GM19467 (cell line): Measurements from ENCODE around the gene CD52.

ENCODE experiments used
- ATAC-seq: cut with Tn5 transposase; IDR thresholded peaks from one replicate; pipeline ENCODE4 v1.9.1; 2021; ENCODE audit warnings: mild to moderate bottlenecking, moderate library complexity; ENCODE audit not compliant: unreplicated experiment

Gene CD52

GRCh38 chr1:26352338-26352679, 34.6 kb downstream of the CD52 start:
- ATAC-seq, result no peak

GRCh38 chr1:26353210-26353859, 35.6 kb downstream of the CD52 start:
- ATAC-seq, result no peak

GRCh38 chr1:26353976-26354820, 36.4 kb downstream of the CD52 start, which contains the start of gene CRYBG2:
TSS of gene CRYBG2 (minus strand) at chr1:26354130. CDS start at chr1:26346657, 7,473 bp downstream.
- ATAC-seq, result no peak

- ATAC-seq, result no peak
These were observed 37.2 kb downstream of the CD52 start for GRCh38 chr1:26354972-26355371.

DNA sequence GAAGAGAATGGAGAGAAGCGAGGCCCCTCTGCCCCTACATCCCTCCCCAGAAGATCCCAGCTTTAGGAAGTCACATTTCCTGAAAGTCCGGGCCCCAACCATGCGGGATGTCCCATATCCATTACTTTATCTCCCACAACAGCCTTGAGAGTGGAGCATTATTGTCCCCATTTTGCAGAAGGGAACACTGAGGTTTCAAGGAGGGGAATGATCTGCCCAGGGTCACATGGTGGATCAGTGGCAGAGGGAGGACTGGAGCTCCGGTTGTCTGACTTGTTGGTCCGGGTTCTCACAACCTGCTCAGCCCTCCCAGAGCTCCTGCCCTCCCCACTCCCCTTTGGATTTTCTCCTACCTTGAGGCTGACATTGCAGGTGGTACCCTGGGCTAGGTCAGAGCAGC, 38.3 kb downstream of the CD52 start:
- no peak for ATAC-seq

DNA sequence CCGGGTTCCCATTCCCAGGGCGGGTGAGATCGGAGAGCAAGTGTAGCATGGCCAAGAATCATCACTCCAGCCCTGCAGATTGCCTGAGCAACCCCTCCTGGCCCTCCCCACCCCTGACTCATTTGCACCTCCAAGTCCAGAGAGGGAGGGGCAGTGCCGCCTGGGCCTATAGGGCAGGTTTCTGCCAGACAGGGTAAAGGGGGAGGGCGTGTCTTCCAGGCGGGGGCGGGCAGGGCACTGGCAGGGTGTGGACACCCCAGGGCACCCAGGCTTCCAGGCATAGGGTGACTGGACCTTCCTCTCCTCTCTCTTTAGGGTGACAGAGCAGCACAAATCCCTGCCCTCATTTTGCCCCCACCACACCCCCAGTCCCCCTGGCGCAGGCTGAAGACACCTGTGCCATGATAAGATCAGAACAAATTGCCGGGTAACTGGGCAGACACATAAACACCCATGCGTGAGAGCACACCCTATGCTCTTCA, 39.4 kb downstream of the CD52 start:
- no peak for ATAC-seq

GRCh38 chr1:26358411-26359384, 40.9 kb downstream of the CD52 start:
- no peak for ATAC-seq

DNA sequence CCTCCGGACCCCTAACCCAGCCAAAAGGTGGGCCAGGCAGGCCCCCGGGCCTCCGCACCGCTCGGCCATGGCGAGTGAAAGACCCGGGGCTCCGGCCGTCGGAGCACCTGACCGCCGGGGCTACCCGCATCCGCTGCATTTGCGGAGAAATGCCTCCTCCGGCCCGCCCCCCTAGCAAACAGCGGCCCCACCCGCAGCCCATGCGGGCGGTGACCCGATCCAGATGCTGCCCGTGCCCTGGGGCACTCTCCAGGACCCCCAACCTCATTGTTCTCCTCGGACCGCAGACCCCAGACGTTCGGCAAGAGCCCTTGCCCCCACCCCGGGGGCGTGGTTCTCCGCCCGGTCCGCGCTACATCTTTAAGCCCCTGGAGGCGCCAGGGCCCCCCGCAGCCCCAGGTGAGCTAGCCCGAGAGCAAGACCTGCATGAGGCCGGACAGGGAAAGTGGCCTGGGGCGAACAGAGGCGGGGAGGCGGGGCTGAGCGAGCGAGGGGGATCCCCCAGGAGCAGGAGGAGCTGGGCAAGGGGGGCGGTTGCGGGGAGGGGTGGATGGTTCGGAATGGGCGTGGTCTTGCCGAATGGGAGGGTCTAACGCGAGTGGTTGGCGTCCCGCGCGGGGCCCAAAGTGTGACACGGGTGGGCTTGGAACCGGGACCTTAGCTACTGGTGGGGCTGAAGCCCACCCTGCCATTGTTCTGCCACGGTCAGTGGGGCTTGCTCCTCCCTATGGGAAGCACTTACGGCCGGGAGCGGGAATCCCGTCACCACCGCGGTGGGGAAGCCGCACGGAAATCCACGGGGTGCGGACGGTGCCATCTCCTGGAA, 42.4 kb downstream of the CD52 start:
- ATAC-seq, result no peak

DNA sequence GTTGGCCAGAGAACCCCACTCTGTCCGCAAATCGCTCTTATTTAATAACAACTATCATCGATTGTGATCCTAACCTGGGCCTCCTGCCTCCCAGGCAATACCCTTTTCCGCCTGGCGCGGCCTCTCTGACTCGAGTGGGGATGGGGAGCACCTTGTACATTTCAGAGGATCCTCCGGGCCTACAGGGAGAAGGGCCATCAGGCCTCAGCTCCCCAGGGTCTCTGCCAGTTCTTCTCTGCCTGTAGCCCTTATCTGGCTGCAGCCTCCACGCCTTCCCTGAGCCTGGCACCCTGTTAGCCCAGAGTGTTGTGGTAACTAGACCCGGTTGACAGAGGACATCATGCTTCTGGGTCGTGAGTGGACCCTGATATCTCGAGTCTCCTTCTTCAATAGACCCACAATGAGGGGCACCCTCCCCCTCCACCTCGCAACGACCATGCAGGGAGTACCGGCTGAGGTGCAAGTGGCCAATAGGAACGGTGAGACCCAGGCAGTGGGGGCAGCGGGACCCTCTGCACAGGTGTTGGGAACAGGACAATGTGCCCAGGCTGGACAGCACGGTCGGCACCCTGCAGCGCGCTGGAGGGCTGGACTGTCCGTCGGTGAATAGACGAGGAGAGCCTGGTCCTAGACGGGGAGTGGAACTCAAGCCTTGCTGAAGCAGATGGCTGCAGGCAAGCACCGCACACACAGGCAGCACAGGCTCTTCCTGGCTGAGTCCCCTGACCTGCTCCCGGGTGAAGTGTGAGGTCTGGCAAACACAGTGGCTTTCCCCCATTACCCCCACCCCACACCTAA, 43.2 kb downstream of the CD52 start:
- no peak for ATAC-seq

GRCh38 chr1:26361605-26362122, 43.9 kb downstream of the CD52 start:
- ATAC-seq, result no peak

GRCh38 chr1:26362331-26362730, 44.6 kb downstream of the CD52 start:
- no peak for ATAC-seq

DNA sequence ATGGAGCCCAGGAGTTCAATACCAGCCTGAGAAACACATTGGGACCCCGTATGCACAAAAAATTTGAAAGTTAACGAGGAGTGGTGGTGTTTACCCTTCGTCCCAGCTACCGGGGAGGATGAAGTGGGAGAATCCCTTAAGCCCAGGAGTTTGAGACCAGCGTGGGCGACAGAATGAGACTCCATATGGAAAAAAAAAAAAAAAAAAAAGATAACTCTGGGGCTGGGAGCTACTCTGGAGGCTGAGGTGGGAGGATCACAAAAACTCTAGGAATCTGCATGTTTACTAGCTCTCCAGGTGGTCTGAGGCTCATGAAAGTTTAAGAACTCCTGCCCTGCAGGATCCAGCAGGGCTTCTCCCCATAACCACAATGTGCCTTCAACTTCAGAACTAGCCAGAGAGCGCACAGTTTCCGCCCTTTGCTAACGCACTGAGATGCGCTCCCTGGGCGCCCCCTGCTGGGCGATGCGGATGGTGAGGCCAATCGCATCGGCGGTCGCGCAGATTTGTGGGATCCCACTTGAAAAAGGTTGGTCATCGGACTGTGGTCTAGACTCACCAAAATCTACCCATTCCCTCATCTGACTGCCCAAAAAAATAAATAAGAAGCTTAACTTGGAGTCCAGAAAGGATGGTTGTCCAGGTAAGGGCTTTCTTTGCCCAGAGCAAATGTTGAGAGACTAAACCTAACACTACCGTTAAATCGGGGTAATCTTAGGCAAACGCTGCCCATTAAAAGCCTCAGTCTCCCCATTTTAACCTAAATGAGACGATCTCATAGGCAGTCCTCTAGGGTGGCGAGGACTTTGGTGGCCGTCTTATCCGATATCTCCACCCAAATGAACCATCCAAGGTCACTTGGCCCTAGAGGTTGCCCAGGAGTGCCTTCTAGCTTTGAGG, 46.0 kb downstream of the CD52 start:
- no peak for ATAC-seq

GRCh38 chr1:26364956-26365355, 47.2 kb downstream of the CD52 start:
- no peak for ATAC-seq

DNA sequence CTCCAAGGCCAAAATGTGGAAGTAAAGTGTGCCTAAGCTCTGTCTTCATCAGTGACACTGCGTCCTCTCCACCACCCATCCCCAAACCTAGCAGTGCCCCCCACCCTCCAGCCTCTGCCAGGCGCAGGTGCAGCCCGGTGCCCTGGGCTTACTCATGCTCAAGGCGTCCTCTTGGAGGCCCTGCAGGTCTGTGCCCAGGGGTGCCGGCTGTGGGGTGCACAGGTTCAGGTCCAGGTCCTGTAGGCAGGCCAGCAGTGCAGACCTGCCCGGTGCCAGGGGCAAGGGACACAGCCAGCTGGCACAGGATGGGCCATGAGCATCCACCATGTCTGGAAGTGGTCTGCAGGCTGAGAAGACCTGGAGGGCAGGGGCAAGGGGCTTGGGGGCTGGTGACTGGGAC, 49.7 kb downstream of the CD52 start:
- ATAC-seq, result no peak

DNA sequence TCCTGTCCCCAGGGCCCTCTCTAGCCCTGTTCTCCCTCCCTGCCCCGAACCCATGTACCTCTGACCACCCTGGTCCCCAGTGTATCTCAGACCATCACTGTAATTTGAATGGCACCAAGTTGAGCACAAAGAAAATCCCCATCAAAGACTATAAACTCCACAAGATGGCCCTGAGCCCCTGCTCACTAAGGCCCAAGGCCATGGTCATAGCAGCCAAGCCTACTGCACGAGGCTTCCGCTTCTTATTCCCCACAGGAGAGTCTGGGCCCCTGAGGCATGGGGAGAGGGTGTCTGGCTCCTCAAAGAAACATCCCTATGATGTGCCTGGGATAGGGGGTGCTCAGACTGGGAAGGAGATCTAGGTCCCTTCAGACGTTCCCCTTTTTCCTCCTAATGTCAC, 50.2 kb downstream of the CD52 start:
- ATAC-seq, result no peak

- ATAC-seq, result no peak
These were observed 50.7 kb downstream of the CD52 start for GRCh38 chr1:26368486-26368885.
